OCI-LY7 (cell line): Measurements from ENCODE around the gene APPBP2. TPM values are rescaled to one million over a fixed set of nuclear protein-coding genes. Genes with fewer than 3 reads are reported as not detected.
A peak's percentile ranks its signal among the peaks of the same experiment; 100 is the strongest.

Source experiments
- BruUV-seq: library from RNA; stranded (reverse); fragments of 400-500 nt; replicated peaks from 2 replicates; lab custom pipeline; 2021; lab: Mats Ljungman, UMichigan
- CTCF ChIA-PET: fragments of 300-600 bp; sonication (Branson Sonifier 250); formaldehyde crosslinking; loops from one replicate; lab custom pipeline; 2022; ENCODE audit warnings: antibody characterized with exemption; ENCODE audit not compliant: unreplicated experiment; lab: Charles Lee
- POLR2A ChIA-PET: fragments of 300-600 bp; sonication (Branson Sonifier 250); formaldehyde crosslinking; loops from one replicate; lab custom pipeline; 2022; ENCODE audit warnings: antibody characterized with exemption; lab: Charles Lee
- DNase-seq: peaks from one replicate; pipeline ENCODE4 v3.0.0-alpha.2; 2015; ENCODE audit warnings: low spot score
- H2AFZ ChIP-seq: fragments of 200-600 bp; sonication (generic), shearing (Covaris generic); 2 replicates; pipeline ENCODE4 v1.6.1; 2014; ENCODE audit warnings: mild to moderate bottlenecking, antibody characterized with exemption, low read length, moderate library complexity
- H3K27ac ChIP-seq: fragments of 200-600 bp; sonication (generic); 2 replicates; pipeline ENCODE4 v1.5.1; 2014; ENCODE audit warnings: mixed run types, low read depth, mild to moderate bottlenecking, moderate library complexity, low read length, inconsistent platforms; ENCODE audit not compliant: poor library complexity, severe bottlenecking
- H3K36me3 ChIP-seq: fragments of 200-600 bp; sonication (generic); 2 replicates; pipeline ENCODE4 v1.6.1; 2014; ENCODE audit warnings: mild to moderate bottlenecking, antibody characterized with exemption, low read length, moderate library complexity, mixed read lengths; ENCODE audit not compliant: insufficient read depth
- H3K4me1 ChIP-seq: fragments of 200-600 bp; sonication (generic); 2 replicates; pipeline ENCODE4 v1.5.1; 2014; ENCODE audit warnings: mild to moderate bottlenecking, low read length; ENCODE audit not compliant: insufficient read depth, poor library complexity, severe bottlenecking
- H3K4me2 ChIP-seq: fragments of 200-600 bp; sonication (generic); 2 replicates; pipeline ENCODE4 v1.6.1; 2014; ENCODE audit warnings: mild to moderate bottlenecking, low read length
- H3K4me3 ChIP-seq: fragments of 200-600 bp; sonication (generic); 2 replicates; pipeline ENCODE4 v1.5.1; 2014; ENCODE audit warnings: mild to moderate bottlenecking, low read depth, low read length; ENCODE audit not compliant: poor library complexity, severe bottlenecking
- H3K79me2 ChIP-seq: fragments of 200-600 bp; sonication (generic); 2 replicates; pipeline ENCODE4 v1.6.1; 2016; ENCODE audit warnings: low read depth, mild to moderate bottlenecking, low read length, moderate library complexity, mixed read lengths; ENCODE audit not compliant: insufficient read depth
- H3K9me2 ChIP-seq: fragments of 200-600 bp; sonication (generic); 2 replicates; pipeline ENCODE4 v1.6.1; 2016; ENCODE audit warnings: mild to moderate bottlenecking, low read length, mixed read lengths; ENCODE audit not compliant: insufficient read depth
- H3K9me3 ChIP-seq: fragments of 200-600 bp; sonication (generic); 2 replicates; pipeline ENCODE4 v1.6.1; 2014; ENCODE audit warnings: mild to moderate bottlenecking, mixed run types, low read length, mixed read lengths
- H4K20me1 ChIP-seq: fragments of 200-600 bp; sonication (generic); 2 replicates; pipeline ENCODE4 v1.6.1; 2014; ENCODE audit warnings: mild to moderate bottlenecking, antibody characterized with exemption, low read length, moderate library complexity, mixed read lengths; ENCODE audit not compliant: insufficient read depth
- CTCF ChIP-seq: fragments of 200-600 bp; sonication (generic); conservative IDR thresholded peaks from 2 replicates; pipeline ENCODE4 v1.5.1; 2014; ENCODE audit warnings: mild to moderate bottlenecking, antibody characterized with exemption, low read length, moderate library complexity, mixed read lengths
- EZH2phosphoT487 ChIP-seq: fragments of 200-600 bp; sonication (generic); IDR thresholded peaks from 2 replicates; pipeline ENCODE4 v1.6.1; 2018; ENCODE audit warnings: low read depth, borderline replicate concordance, mild to moderate bottlenecking, mixed run types, antibody characterized with exemption, low read length, moderate library complexity, mixed read lengths
- intact Hi-C: fragments of 100-400 bp; cut with micrococcal nuclease; formaldehyde crosslinking; loops from one replicate; pipeline ENCODE4 v1.10.0; 2022; ENCODE audit not compliant: unreplicated experiment
- total RNA-seq, 2 experiments: library from RNA; depleted of rRNA in 1 of 2; stranded (reverse); fragments of >200 nt in 1 of 2; shearing (Covaris generic) in 1 of 2; gene quantifications; 2 replicates each; pipeline ENCODE4 v1.2.3, GENCODE V29; 2014 to 2022

APPBP2 gene
- total RNA-seq, 2 experiments from 2014 or later = 11.8 to 28.1 TPM

- ChIA-PET CTCF (no interaction called here), POLR2A (interaction anchor here (0.5 kb wide), 1 partner anchor 750 kb away, joined by 5 read pairs; no protein-coding TSS in a partner anchor)
- Histone ChIP-seq H3K4me2 (no peak overlapping the region), H2AFZ (no peak overlapping the region), H3K36me3 (no peaks in the 10 kb centered on the region), H3K9me2 (no peaks in the 10 kb centered on the region), H3K79me2 (no peaks in the 10 kb centered on the region), H3K9me3 (peaks cover 9% of the 10 kb centered on the region), H3K27ac (no peak overlapping the region), H3K4me1 (no peaks in the 10 kb centered on the region), H3K4me3 (no peak overlapping the region), H4K20me1 (no peaks in the 10 kb centered on the region)
- peak; percentile 78 for DNase-seq
- BruUV-seq = no TSS peak
- intact Hi-C loops = no loop called here
- TF ChIP-seq EZH2phosphoT487 (no peak), CTCF (no peak)
Observed at GRCh38 chr17:60557805-60558204, 31.8 kb upstream of the APPBP2 start.

GRCh38 chr17:60555786-60556185 is 29.7 kb upstream of the APPBP2 start:
- H3K9me3 ChIP-seq = peaks cover 9% of the 10 kb centered on the region

More at GRCh38 chr17:60555786-60556185, 29.7 kb upstream of the APPBP2 start:
- no peak overlapping the region for H3K4me3 ChIP-seq
- H3K79me2 ChIP-seq = no peaks in the 10 kb centered on the region
- H3K4me2 ChIP-seq = no peak overlapping the region
- H3K36me3 ChIP-seq = no peaks in the 10 kb centered on the region
- H4K20me1 ChIP-seq = no peaks in the 10 kb centered on the region
- no peak overlapping the region for H3K27ac ChIP-seq
- TF ChIP-seq EZH2phosphoT487 = no peak
- no peak for TF ChIP-seq CTCF
- POLR2A ChIA-PET = interaction anchor here (0.7 kb wide), 1 partner anchor 93 kb away, joined by 3 read pairs; no protein-coding TSS in a partner anchor
- no peaks in the 10 kb centered on the region for H3K4me1 ChIP-seq
- H3K9me2 ChIP-seq = no peaks in the 10 kb centered on the region
- intact Hi-C loops = no loop called here
- CTCF ChIA-PET = no interaction called here
- no peak overlapping the region for H2AFZ ChIP-seq
- no peak for DNase-seq
- BruUV-seq = no TSS peak
